ENCODE data around the gene HMCN2.

DNA sequence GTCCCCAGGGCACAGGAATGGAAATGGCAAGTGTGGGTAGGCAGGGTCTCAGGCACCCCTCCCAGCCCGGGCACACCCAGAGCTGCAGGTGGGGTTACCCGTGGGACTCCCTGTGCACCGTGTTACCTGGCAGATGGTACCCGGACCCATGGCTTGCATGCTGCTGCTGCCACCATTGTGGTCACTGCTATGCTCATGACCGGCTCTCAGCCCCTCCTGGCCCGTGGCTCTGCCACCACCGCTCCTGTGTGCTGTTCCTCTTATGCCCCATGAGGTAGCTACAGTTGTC is 21.7 kb upstream of the HMCN2 start:
- TF ChIP-seq, protein P1, sequence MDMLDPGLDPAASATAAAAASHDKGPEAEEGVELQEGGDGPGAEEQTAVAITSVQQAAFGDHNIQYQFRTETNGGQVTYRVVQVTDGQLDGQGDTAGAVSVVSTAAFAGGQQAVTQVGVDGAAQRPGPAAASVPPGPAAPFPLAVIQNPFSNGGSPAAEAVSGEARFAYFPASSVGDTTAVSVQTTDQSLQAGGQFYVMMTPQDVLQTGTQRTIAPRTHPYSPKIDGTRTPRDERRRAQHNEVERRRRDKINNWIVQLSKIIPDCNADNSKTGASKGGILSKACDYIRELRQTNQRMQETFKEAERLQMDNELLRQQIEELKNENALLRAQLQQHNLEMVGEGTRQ (IDR thresholded peaks at IDR 0.05; ENCODE audit: borderline replicate concordance, low read depth, low read length) = no peak
- TF ChIP-seq POLR2AphosphoS5 (IDR thresholded peaks at IDR 0.05; ENCODE audit: low read depth, low read length) = no peak
